IMR-90 (cell line): ENCODE data around the gene UTY. TPM values are rescaled to one million over a fixed set of nuclear protein-coding genes. Genes with fewer than 3 reads are reported as not detected.

ENCODE experiments used
- ATAC-seq: fragments of 200-7000 bp; cut with Tn5 transposase; 2 replicates; pipeline ENCODE4 v1.9.1; 2020; ENCODE audit warnings: low read depth, mild to moderate bottlenecking, moderate library complexity
- BruUV-seq: library from RNA; stranded (reverse); fragments of 400-500 nt; replicated peaks from 2 replicates; lab custom pipeline; 2021; lab: Mats Ljungman, UMichigan
- CTCF ChIA-PET: fragments of 300-600 bp; formaldehyde crosslinking; extraction: SDS; loops from one replicate; lab custom pipeline; 2021; ENCODE audit warnings: antibody characterized with exemption; lab: Yijun Ruan, JAX
- POLR2A ChIA-PET: fragments of 300-600 bp; sonication (Branson Sonifier 250); formaldehyde crosslinking; loops from one replicate; lab custom pipeline; 2022; ENCODE audit warnings: antibody characterized with exemption; ENCODE audit not compliant: unreplicated experiment; lab: Charles Lee
- DNase-seq: peaks from one replicate; pipeline ENCODE4 v3.0.0; 2013
- H2AFZ ChIP-seq: replicated peaks from 2 replicates; pipeline ENCODE3; 2013; ENCODE audit warnings: low read length, mild to moderate bottlenecking; ENCODE audit not compliant: poor library complexity
- H2AK5ac ChIP-seq: 2 replicates; pipeline ENCODE4 v1.6.1; 2013; ENCODE audit warnings: low read depth, low read length, inconsistent platforms
- H2AK9ac ChIP-seq: replicated peaks from 2 replicates; pipeline ENCODE3; 2013; ENCODE audit warnings: mild to moderate bottlenecking, low read depth, low read length, moderate library complexity; ENCODE audit not compliant: poor library complexity
- H2BK120ac ChIP-seq: 2 replicates; pipeline ENCODE4 v1.6.1; 2013; ENCODE audit warnings: low read depth, low read length, inconsistent platforms
- H2BK15ac ChIP-seq: 3 replicates; pipeline ENCODE4 v1.6.1; 2013; ENCODE audit warnings: low read depth, low read length, inconsistent platforms
- H2BK20ac ChIP-seq: 2 replicates; pipeline ENCODE4 v1.6.1; 2013; ENCODE audit warnings: low read depth, mild to moderate bottlenecking, inconsistent platforms, low read length, moderate library complexity
- H2BK5ac ChIP-seq: 2 replicates; pipeline ENCODE4 v1.6.1; 2013; ENCODE audit warnings: mild to moderate bottlenecking, low read depth, low read length, inconsistent platforms; ENCODE audit not compliant: poor library complexity, severe bottlenecking
- H3K14ac ChIP-seq: replicated peaks from 2 replicates; pipeline ENCODE4 v1.6.1; 2013; ENCODE audit warnings: low read depth, low read length, inconsistent platforms
- H3K18ac ChIP-seq: 2 replicates; pipeline ENCODE4 v1.6.1; 2013; ENCODE audit warnings: low read depth, low read length, control low read depth
- H3K23ac ChIP-seq: 2 replicates; pipeline ENCODE4 v1.6.1; 2013; ENCODE audit warnings: low read depth, low read length, inconsistent platforms
- H3K27ac ChIP-seq: 2 replicates; pipeline ENCODE4 v1.5.1; 2013; ENCODE audit warnings: mild to moderate bottlenecking, control low read depth, low read length; ENCODE audit not compliant: insufficient read depth
- H3K27me3 ChIP-seq: 2 replicates; pipeline ENCODE4 v1.6.1; 2013; ENCODE audit warnings: low read length; ENCODE audit not compliant: control insufficient read depth, insufficient read depth
- H3K36me3 ChIP-seq: 2 replicates; pipeline ENCODE4 v1.6.1; 2013; ENCODE audit warnings: low read length, mixed read lengths; ENCODE audit not compliant: control insufficient read depth, insufficient read depth
- H3K4ac ChIP-seq: 2 replicates; pipeline ENCODE4 v1.6.1; 2013; ENCODE audit warnings: low read depth, low read length, inconsistent platforms
- H3K4me1 ChIP-seq: 2 replicates; pipeline ENCODE4 v1.6.1; 2013; ENCODE audit warnings: low read length, mixed read lengths; ENCODE audit not compliant: control insufficient read depth, insufficient read depth
- H3K4me2 ChIP-seq: 2 replicates; pipeline ENCODE4 v1.6.1; 2013; ENCODE audit warnings: low read depth, mild to moderate bottlenecking, control low read depth, low read length, moderate library complexity
- H3K4me3 ChIP-seq: 2 replicates; pipeline ENCODE4 v1.5.1; 2013; ENCODE audit warnings: low read depth, mild to moderate bottlenecking, control low read depth, low read length, moderate library complexity; ENCODE audit not compliant: insufficient read depth
- H3K56ac ChIP-seq: 2 replicates; pipeline ENCODE4 v1.6.1; 2013; ENCODE audit warnings: low read length, inconsistent platforms; ENCODE audit not compliant: insufficient read depth; ENCODE audit errors: extremely low read depth
- H3K79me1 ChIP-seq, 2 experiments: 2 replicates each; pipeline ENCODE4 v1.6.1; 2013; ENCODE audit warnings: low read length in 2 of 2, inconsistent platforms in 1 of 2, low read depth in 1 of 2
- H3K9ac ChIP-seq: 2 replicates; pipeline ENCODE4 v1.6.1; 2013; ENCODE audit warnings: low read depth, low read length, control low read depth
- H3K9me1 ChIP-seq: 2 replicates; pipeline ENCODE4 v1.6.1; 2013; ENCODE audit warnings: low read length, inconsistent platforms; ENCODE audit not compliant: insufficient read depth
- H3K9me3 ChIP-seq: 2 replicates; pipeline ENCODE4 v1.6.1; 2013; ENCODE audit warnings: low read length; ENCODE audit not compliant: control insufficient read depth, insufficient read depth
- H4K20me1 ChIP-seq: 2 replicates; pipeline ENCODE4 v1.6.1; 2013; ENCODE audit warnings: low read length, inconsistent platforms; ENCODE audit not compliant: insufficient read depth
- H4K5ac ChIP-seq: 2 replicates; pipeline ENCODE4 v1.6.1; 2013; ENCODE audit warnings: mild to moderate bottlenecking, low read depth, low read length, control low read depth
- H4K8ac ChIP-seq, 2 experiments: 2 replicates each; pipeline ENCODE4 v1.6.1; 2013; ENCODE audit warnings: low read depth in 2 of 2, low read length in 2 of 2, control low read depth in 1 of 2, inconsistent platforms in 1 of 2
- H4K91ac ChIP-seq: 2 replicates; pipeline ENCODE4 v1.6.1; 2013; ENCODE audit warnings: low read depth, low read length, inconsistent platforms; ENCODE audit not compliant: insufficient read depth
- CEBPB ChIP-seq: IDR thresholded peaks from 2 replicates; pipeline ENCODE4 v1.6.1; 2012; ENCODE audit warnings: low read depth, low read length, improper control_type of control experiment
- CHD1 ChIP-seq: IDR thresholded peaks from 2 replicates; pipeline ENCODE4 v1.6.1; 2012; ENCODE audit warnings: low read depth, low read length, improper control_type of control experiment
- CTCF ChIP-seq: conservative IDR thresholded peaks from 2 replicates; pipeline ENCODE4 v1.5.1; 2012; ENCODE audit warnings: mild to moderate bottlenecking, low read depth, low read length, improper control_type of control experiment
- ELK1 ChIP-seq: fragments of 150-350 bp; IDR thresholded peaks from 2 replicates; pipeline ENCODE4 v1.6.1; 2016; ENCODE audit warnings: low read depth, mild to moderate bottlenecking, low read length, moderate library complexity, borderline replicate concordance
- FOS ChIP-seq: fragments of 150-350 bp; IDR thresholded peaks from 2 replicates; pipeline ENCODE4 v1.6.1; 2016; ENCODE audit warnings: low read depth, low read length
- MAFK ChIP-seq: IDR thresholded peaks from 2 replicates; pipeline ENCODE4 v1.6.1; 2012; ENCODE audit warnings: low read depth, low read length, improper control_type of control experiment
- MAZ ChIP-seq: IDR thresholded peaks from 2 replicates; pipeline ENCODE4 v1.6.1; 2012; ENCODE audit warnings: low read depth, mild to moderate bottlenecking, low read length, improper control_type of control experiment, moderate library complexity, borderline replicate concordance
- MXI1 ChIP-seq: IDR thresholded peaks from 2 replicates; pipeline ENCODE4 v1.6.1; 2012; ENCODE audit warnings: low read depth, mild to moderate bottlenecking, low read length, moderate library complexity, borderline replicate concordance
- NFE2L2 ChIP-seq: fragments of 150-350 bp; IDR thresholded peaks from 2 replicates; pipeline ENCODE4 v1.6.1; 2016; ENCODE audit warnings: low read depth, mild to moderate bottlenecking, low read length
- POLR2A ChIP-seq: IDR thresholded peaks from 2 replicates; pipeline ENCODE4 v1.6.1; 2012; ENCODE audit warnings: mild to moderate bottlenecking, low read depth, low read length
- RAD21 ChIP-seq: IDR thresholded peaks from 2 replicates; pipeline ENCODE4 v1.6.1; 2012; ENCODE audit warnings: low read length, improper control_type of control experiment
- RCOR1 ChIP-seq: IDR thresholded peaks from 2 replicates; pipeline ENCODE4 v1.6.1; 2012; ENCODE audit warnings: mild to moderate bottlenecking, low read length, improper control_type of control experiment; ENCODE audit not compliant: insufficient replicate concordance
- RFX5 ChIP-seq: IDR thresholded peaks from 2 replicates; pipeline ENCODE4 v1.8.0; 2012; ENCODE audit warnings: low read depth, mild to moderate bottlenecking, low read length, moderate library complexity
- SMC3 ChIP-seq: fragments of 150-350 bp; IDR thresholded peaks from 2 replicates; pipeline ENCODE4 v1.6.1; 2016; ENCODE audit warnings: low read depth, mild to moderate bottlenecking, antibody characterized with exemption, low read length, moderate library complexity
- USF2 ChIP-seq: fragments of 150-350 bp; IDR thresholded peaks from 2 replicates; pipeline ENCODE4 v1.6.1; 2017; ENCODE audit warnings: mild to moderate bottlenecking, antibody characterized with exemption, low read length, low read depth
- WGBS, 2 experiments: methylation state at CpG; one replicate each; pipeline versions ENCODE4 v1.1.5 to v1.1.7; 2013; ENCODE audit warnings: missing lambda C conversion rate in 2 of 2; ENCODE audit not compliant: insufficient read length in 1 of 2; ENCODE audit errors: extremely low coverage in 2 of 2; 5-methylcytosine and 5-hydroxymethylcytosine counted together
- dilution Hi-C: fragments of 300-500 bp; cut with HindIII; formaldehyde crosslinking; loops from one replicate; pipeline ENCODE4 v1.14.3; 2018; ENCODE audit warnings: low sequenced_read_pairs; ENCODE audit not compliant: unreplicated experiment
- in situ Hi-C: fragments of 300-500 bp; cut with MboI; formaldehyde crosslinking; loops from 3 replicates; pipeline ENCODE4 v1.14.3; 2019; ENCODE audit warnings: low sequenced_read_pairs, inconsistent platforms, mixed read lengths
- intact Hi-C: fragments of 100-400 bp; cut with micrococcal nuclease; formaldehyde crosslinking; loops from 2 replicates; pipeline ENCODE4 v1.10.0; 2022
- polyA plus RNA-seq, 3 experiments: library from polyadenylated mRNA; depleted of rRNA; stranded (reverse); fragments of >200 nt; gene quantifications; 2 replicates each; pipeline ENCODE4 v1.2.3, GENCODE V29; 2012; ENCODE audit warnings: low replicate concordance in 1 of 3
- total RNA-seq: library from RNA; depleted of rRNA; stranded (reverse); fragments of >200 nt; gene quantifications from 2 replicates; pipeline ENCODE4 v1.2.3, GENCODE V29; 2012

UTY gene
- total and polyA plus RNA-seq, 2 of the 4 experiments (the other 2 are of a cell fraction): not detected

GRCh38 chrY:13330651-13331050 is 149.2 kb downstream of the UTY start:
- H3K4ac ChIP-seq: no peak overlapping the region
- H3K4me2 ChIP-seq: no peak overlapping the region
- H3K14ac ChIP-seq: no peak overlapping the region
- ChIA-PET POLR2A (no interaction called here), CTCF (no interaction called here)
- H3K56ac ChIP-seq: no peak overlapping the region
- H4K8ac ChIP-seq: no peak overlapping the region
- no peaks in the 10 kb centered on the region for H3K9me3 ChIP-seq
- H4K5ac ChIP-seq: no peak overlapping the region
- H2BK20ac ChIP-seq: no peak overlapping the region
- BruUV-seq: no TSS peak
- no peak overlapping the region for H3K23ac ChIP-seq
- intact Hi-C loops (no loop called here), in situ Hi-C loops (no loop called here), dilution Hi-C loops (no loop called here)
- H2AFZ ChIP-seq: no peak overlapping the region
- H2AK9ac ChIP-seq: no peak overlapping the region
- no peak overlapping the region for H2BK120ac ChIP-seq
- no peak overlapping the region for H3K4me3 ChIP-seq
- no peak overlapping the region for H3K18ac ChIP-seq
- no peaks in the 10 kb centered on the region for H3K27me3 ChIP-seq
- H3K4me1 ChIP-seq: no peaks in the 10 kb centered on the region
- no peak overlapping the region for H4K91ac ChIP-seq
- no peak overlapping the region for H3K9ac ChIP-seq
- no peak for ATAC-seq
- DNase-seq: no peak
- H2BK15ac ChIP-seq: no peak overlapping the region
- no peak overlapping the region for H2AK5ac ChIP-seq
- H3K9me1 ChIP-seq: no peaks in the 10 kb centered on the region
- no peaks in the 10 kb centered on the region for H3K36me3 ChIP-seq
- H3K27ac ChIP-seq: no peak overlapping the region
- WGBS, 2 experiments: no CpG with 5 or more reads among the region's 2 CpGs
- H3K79me1 ChIP-seq: no peaks in the 10 kb centered on the region
- TF ChIP-seq FOS (no peak), POLR2A (no peak), USF2 (no peak), NFE2L2 (no peak), RAD21 (no peak), MAFK (no peak), MAZ (no peak), CHD1 (no peak), RCOR1 (no peak), MXI1 (no peak), CTCF (no peak), SMC3 (no peak), CEBPB (no peak), RFX5 (no peak), ELK1 (no peak)
- H4K20me1 ChIP-seq: no peaks in the 10 kb centered on the region
- H2BK5ac ChIP-seq: no peak overlapping the region
